WTC11 (cell line): Measurements from ENCODE around the gene OGFOD3. TPM values are rescaled to one million over a fixed set of nuclear protein-coding genes. Genes with fewer than 3 reads are reported as not detected.

Experiments
- ATAC-seq: fragments of 200-7000 bp; cut with Tn5 transposase; 2 replicates; pipeline ENCODE4 v1.10.0; 2021; ENCODE audit warnings: mild to moderate bottlenecking, moderate library complexity
- CTCF ChIA-PET: fragments of 300-600 bp; sonication (Branson Sonifier 250); formaldehyde crosslinking; loops from one replicate; lab custom pipeline; 2021; ENCODE audit warnings: antibody characterized with exemption; lab: Charles Lee
- POLR2A ChIA-PET: fragments of 350-600 bp; sonication (Branson Sonifier 250); formaldehyde crosslinking; loops from one replicate; lab custom pipeline; 2021; ENCODE audit warnings: antibody characterized with exemption; lab: Charles Lee
- DNase-seq: peaks from one replicate; pipeline ENCODE4 v3.0.0; 2021; ENCODE audit warnings: low spot score
- H3K27ac Mint-ChIP-seq: 2 replicates; pipeline ENCODE4 v1.8.0; 2021; ENCODE audit warnings: mixed read lengths
- H3K27me3 Mint-ChIP-seq: 2 replicates; pipeline ENCODE4 v1.8.0; 2021; ENCODE audit warnings: low read depth, mild to moderate bottlenecking, moderate library complexity, mixed read lengths
- H3K36me3 Mint-ChIP-seq: 2 replicates; pipeline ENCODE4 v1.8.0; 2021; ENCODE audit warnings: mixed read lengths
- H3K4me1 Mint-ChIP-seq: 2 replicates; pipeline ENCODE4 v1.8.0; 2022; ENCODE audit warnings: mixed read lengths
- H3K4me3 Mint-ChIP-seq: 2 replicates; pipeline ENCODE4 v1.8.0; 2021; ENCODE audit warnings: mild to moderate bottlenecking, moderate library complexity, mixed read lengths
- H3K9me3 Mint-ChIP-seq: 2 replicates; pipeline ENCODE4 v1.8.0; 2021; ENCODE audit warnings: mixed read lengths
- CREB1 ChIP-seq: sonication (generic); formaldehyde crosslinking; IDR thresholded peaks from 2 replicates; pipeline ENCODE4 v1.8.0; 2023; ENCODE audit warnings: mild to moderate bottlenecking, missing genetic modification reagents
- CTCF ChIP-seq: fragments of 200-600 bp; IDR thresholded peaks from 2 replicates; pipeline ENCODE4 v1.8.0; 2022; ENCODE audit warnings: antibody characterized with exemption
- ESRRA ChIP-seq: sonication (generic); formaldehyde crosslinking; IDR thresholded peaks from 2 replicates; pipeline ENCODE4 v1.8.1; 2022; ENCODE audit warnings: mild to moderate bottlenecking, missing genetic modification reagents, borderline replicate concordance
- FOXP1 ChIP-seq: sonication (generic); formaldehyde crosslinking; IDR thresholded peaks from 2 replicates; pipeline ENCODE4 v1.8.0; 2022; ENCODE audit warnings: missing genetic modification reagents, mild to moderate bottlenecking, moderate library complexity, borderline replicate concordance
- GRHL2 ChIP-seq: fragments of 250-450 bp; sonication (Bioruptor Pico); IDR thresholded peaks from 2 replicates; pipeline ENCODE4 v1.8.0; 2022; ENCODE audit warnings: mild to moderate bottlenecking, moderate library complexity; ENCODE audit not compliant: insufficient replicate concordance, severe bottlenecking
- GTF2I ChIP-seq: fragments of 250-450 bp; sonication (Bioruptor Pico); conservative IDR thresholded peaks from 2 replicates; pipeline ENCODE4 v1.4.0; 2021; ENCODE audit warnings: mild to moderate bottlenecking
- JUN ChIP-seq: sonication (generic); formaldehyde crosslinking; IDR thresholded peaks from 2 replicates; pipeline ENCODE4 v1.8.0; 2023; ENCODE audit warnings: mild to moderate bottlenecking, missing genetic modification reagents
- MYBL2 ChIP-seq: sonication (generic); formaldehyde crosslinking; IDR thresholded peaks from 2 replicates; pipeline ENCODE4 v1.8.1; 2023; ENCODE audit warnings: mild to moderate bottlenecking, moderate library complexity, missing genetic modification reagents
- NR1H2 ChIP-seq: sonication (generic); formaldehyde crosslinking; IDR thresholded peaks from 2 replicates; pipeline ENCODE4 v1.9.0; 2021; ENCODE audit warnings: mild to moderate bottlenecking, moderate library complexity, missing genetic modification reagents
- RELA ChIP-seq: sonication (generic); formaldehyde crosslinking; IDR thresholded peaks from 2 replicates; pipeline ENCODE4 v1.8.1; 2022; ENCODE audit warnings: missing genetic modification reagents, mild to moderate bottlenecking, borderline replicate concordance
- STAT6 ChIP-seq: sonication (generic); formaldehyde crosslinking; conservative IDR thresholded peaks from 2 replicates; pipeline ENCODE4 v1.8.1; 2023; ENCODE audit warnings: mild to moderate bottlenecking, low read depth, missing genetic modification reagents, moderate library complexity
- TCF7 ChIP-seq: sonication (generic); formaldehyde crosslinking; IDR thresholded peaks from 2 replicates; pipeline ENCODE4 v1.8.0; 2022; ENCODE audit warnings: mild to moderate bottlenecking, low read depth, missing genetic modification reagents, moderate library complexity
- USF1 ChIP-seq: sonication (generic); formaldehyde crosslinking; IDR thresholded peaks from 2 replicates; pipeline ENCODE4 v1.8.0; 2022; ENCODE audit warnings: mild to moderate bottlenecking, missing genetic modification reagents
- USF2 ChIP-seq: sonication (generic); formaldehyde crosslinking; IDR thresholded peaks from 2 replicates; pipeline ENCODE4 v1.8.1; 2023; ENCODE audit warnings: mild to moderate bottlenecking, missing genetic modification reagents, moderate library complexity
- ZNF416 ChIP-seq: fragments of 250-450 bp; sonication (Bioruptor Pico); IDR thresholded peaks from 2 replicates; pipeline ENCODE4 v1.9.0; 2021; ENCODE audit warnings: mild to moderate bottlenecking, inconsistent platforms
- total RNA-seq: library from RNA; stranded (reverse); gene quantifications from 3 replicates; pipeline ENCODE4 v1.2.3, GENCODE V29; 2021
- TF ChIP-seq, protein P1 (sequence below): sonication (generic); formaldehyde crosslinking; IDR thresholded peaks from 2 replicates; pipeline ENCODE4 v1.8.1; 2022; ENCODE audit warnings: missing genetic modification reagents, borderline replicate concordance
- TF ChIP-seq, protein P2 (sequence below): sonication (generic); formaldehyde crosslinking; IDR thresholded peaks from 2 replicates; pipeline ENCODE4 v1.8.0; 2022; ENCODE audit warnings: mild to moderate bottlenecking, missing genetic modification reagents

The OGFOD3 gene
- total RNA-seq, 1 experiment from 2014 or later: 20.4 TPM

GRCh38 chr17:82354804-82355308 lies 63.5 kb downstream of the OGFOD3 start:
- Mint-ChIP-seq H3K9me3 (no peaks in the 10 kb centered on the region), H3K4me3 (no peak overlapping the region), H3K27me3 (peaks cover 9% of the 10 kb centered on the region; the same call in 1 of the 2 replicates), H3K27ac (no peak overlapping the region), H3K4me1 (peaks cover 7% of the 10 kb centered on the region), H3K36me3 (no peaks in the 10 kb centered on the region)
- ATAC-seq: no peak
- ChIA-PET POLR2A (no interaction called here), CTCF (no interaction called here)
- no peak for TF ChIP-seq TCF7
- DNase-seq: no peak

GRCh38 chr17:82353484-82353883 lies 64.9 kb downstream of the OGFOD3 start:
- ChIA-PET POLR2A (no interaction called here), CTCF (interaction anchor here (0.7 kb wide), 2 partner anchors 51 to 544 kb away, joined by 3 read pairs; no protein-coding TSS in a partner anchor)
- Mint-ChIP-seq H3K27ac (no peak overlapping the region), H3K4me3 (no peak overlapping the region), H3K27me3 (peaks cover 4% of the 10 kb centered on the region; the same call in 1 of the 2 replicates), H3K36me3 (no peaks in the 10 kb centered on the region), H3K4me1 (peaks cover 4% of the 10 kb centered on the region), H3K9me3 (no peaks in the 10 kb centered on the region)
- peak; percentile 9 for DNase-seq
- ATAC-seq: no peak
- TF ChIP-seq FOXP1 (CRISPR knock-in tag) (no peak), MYBL2 (no peak), JUN (CRISPR knock-in tag) (no peak), USF1 (CRISPR knock-in tag) (no peak), USF2 (CRISPR knock-in tag) (no peak)
- TF ChIP-seq, protein P1, sequence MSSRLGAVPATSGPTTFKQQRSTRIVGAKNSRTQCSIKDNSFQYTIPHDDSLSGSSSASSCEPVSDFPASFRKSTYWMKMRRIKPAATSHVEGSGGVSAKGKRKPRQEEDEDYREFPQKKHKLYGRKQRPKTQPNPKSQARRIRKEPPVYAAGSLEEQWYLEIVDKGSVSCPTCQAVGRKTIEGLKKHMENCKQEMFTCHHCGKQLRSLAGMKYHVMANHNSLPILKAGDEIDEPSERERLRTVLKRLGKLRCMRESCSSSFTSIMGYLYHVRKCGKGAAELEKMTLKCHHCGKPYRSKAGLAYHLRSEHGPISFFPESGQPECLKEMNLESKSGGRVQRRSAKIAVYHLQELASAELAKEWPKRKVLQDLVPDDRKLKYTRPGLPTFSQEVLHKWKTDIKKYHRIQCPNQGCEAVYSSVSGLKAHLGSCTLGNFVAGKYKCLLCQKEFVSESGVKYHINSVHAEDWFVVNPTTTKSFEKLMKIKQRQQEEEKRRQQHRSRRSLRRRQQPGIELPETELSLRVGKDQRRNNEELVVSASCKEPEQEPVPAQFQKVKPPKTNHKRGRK (CRISPR knock-in tag): no peak

DNA sequence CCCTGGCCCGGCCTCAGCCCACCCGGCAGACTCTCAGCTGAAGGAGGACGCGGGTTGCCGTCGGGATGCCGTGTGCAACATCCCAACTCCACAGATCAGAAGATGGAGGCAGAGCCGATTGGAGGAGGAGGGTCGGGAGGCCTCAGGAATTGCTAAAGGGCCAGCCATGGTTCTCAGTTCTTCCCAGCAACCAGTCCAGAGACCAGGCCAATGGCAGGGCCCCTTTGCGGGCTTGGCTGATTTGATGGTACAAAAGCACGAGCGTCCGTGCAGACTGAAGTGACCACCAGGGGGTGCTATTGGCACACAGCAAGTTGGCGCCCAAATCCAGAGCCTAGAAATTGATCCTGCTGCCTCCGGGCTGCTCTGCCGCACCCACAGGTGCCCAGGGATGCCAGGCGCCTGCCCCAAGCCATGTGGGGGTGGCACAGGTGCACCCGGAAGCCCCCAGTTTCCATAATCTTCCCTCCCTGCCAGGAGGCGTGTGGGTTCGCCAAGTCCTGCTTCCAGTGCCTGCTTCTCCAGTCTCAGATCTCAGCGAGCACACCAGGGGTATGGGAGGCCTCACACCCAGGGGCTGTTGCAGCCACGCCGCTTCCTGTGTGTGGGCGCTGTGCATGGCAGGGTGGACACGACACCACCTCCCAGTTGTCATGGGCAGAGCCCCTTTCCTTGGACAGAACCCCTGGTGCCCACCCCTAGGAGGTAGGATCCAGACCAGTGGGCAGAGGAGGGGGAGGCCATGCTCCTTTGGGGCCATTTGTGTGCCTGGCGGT lies 66.5 kb downstream of the OGFOD3 start:
- DNase-seq (peak; percentile 92), ATAC-seq (peak; percentile 95)
- Mint-ChIP-seq H3K27me3 (no peaks in the 10 kb centered on the region; the same call in 1 of the 2 replicates), H3K4me1 (peaks cover 1% of the 10 kb centered on the region; the same call in 1 of the 2 replicates), H3K9me3 (no peaks in the 10 kb centered on the region), H3K36me3 (no peaks in the 10 kb centered on the region), H3K27ac (no peak overlapping the region), H3K4me3 (no peak overlapping the region)
- CTCF ChIA-PET: interaction anchor here (1.0 to 1.8 kb wide), 10 partner anchors 10 to 178 kb away, joined by 3 to 5 read pairs (median 4); no protein-coding TSS in a partner anchor
- POLR2A ChIA-PET: no interaction called here
- TF ChIP-seq CREB1 (CRISPR knock-in tag) (no peak), CTCF (peak; percentile 97), ZNF416 (CRISPR knock-in tag) (no peak), GTF2I (CRISPR knock-in tag) (no peak), GRHL2 (no peak), ESRRA (no peak), RELA (CRISPR knock-in tag) (no peak), NR1H2 (no peak), TCF7 (no peak), STAT6 (no peak)
- TF ChIP-seq, protein P2, sequence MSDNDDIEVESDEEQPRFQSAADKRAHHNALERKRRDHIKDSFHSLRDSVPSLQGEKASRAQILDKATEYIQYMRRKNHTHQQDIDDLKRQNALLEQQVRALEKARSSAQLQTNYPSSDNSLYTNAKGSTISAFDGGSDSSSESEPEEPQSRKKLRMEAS (CRISPR knock-in tag): peak; percentile 41; the same call in 1 of the 2 replicates
